ENCODE data around the gene MRPL30.
"Not testable (repeated sequence)": the region's sequence is repeated elsewhere in the genome, so short reads cannot be mapped to it uniquely, and the experiment has no call there.

MRPL30 gene

GRCh38 chr2:99180755-99181623, at the start of gene MRPL30, which contains the start of gene MITD1:
TSS of gene MRPL30 (plus strand) at chr2:99181184. CDS start at chr2:99186204, 5,020 bp downstream.
TSS of gene MITD1 (minus strand) at chr2:99181058. CDS start at chr2:99180981, 77 bp downstream.
- in situ Hi-C loops (cut with MboI; ENCODE audit: low sequenced_read_pairs), result no loop called here

GRCh38 chr2:99135044-99135556, 45.9 kb upstream of the MRPL30 start:
- in situ Hi-C loops (cut with MboI; ENCODE audit: low sequenced_read_pairs), result not testable (repeated sequence)

- in situ Hi-C loops (cut with MboI; ENCODE audit: low sequenced_read_pairs), result no loop called here
These were observed 42.0 kb upstream of the MRPL30 start for GRCh38 chr2:99139003-99139402.

DNA sequence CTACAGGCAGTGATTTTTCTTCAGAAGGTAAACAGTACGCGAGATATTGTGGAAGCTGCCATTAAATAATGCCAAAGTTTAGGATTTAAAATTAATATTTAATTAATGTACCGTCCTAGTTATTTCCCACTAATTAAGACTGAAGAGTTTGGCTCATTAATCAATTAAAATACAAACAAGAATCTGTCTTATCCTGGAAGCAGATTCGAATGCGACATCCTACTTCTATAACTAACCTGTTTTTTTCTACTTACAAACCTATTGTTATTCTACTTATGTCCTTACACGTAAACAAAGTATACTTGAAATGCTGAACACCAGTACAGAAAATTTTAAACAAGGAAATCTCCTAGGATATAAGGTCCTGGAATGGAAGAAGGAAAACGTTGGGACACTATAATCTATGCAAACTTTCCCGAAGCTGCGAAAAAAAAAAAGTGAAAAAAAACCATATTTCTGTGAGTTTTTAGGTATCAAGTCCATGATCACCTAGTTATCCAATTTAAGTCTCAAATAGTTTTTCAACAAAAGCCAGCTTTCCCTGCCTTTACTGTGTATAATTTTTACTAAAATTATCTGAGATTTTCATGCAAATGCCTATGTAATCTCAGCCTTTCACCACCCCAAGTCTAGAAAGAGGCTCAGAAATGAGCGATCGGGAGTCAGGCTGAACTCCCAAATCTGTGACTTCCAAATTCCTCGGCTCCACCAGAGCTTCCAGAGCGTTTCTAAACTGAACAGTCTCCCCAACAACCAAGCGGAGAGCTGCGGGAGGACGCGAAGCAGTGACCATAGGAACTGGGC, 40.7 kb upstream of the MRPL30 start:
- in situ Hi-C loops (cut with MboI; ENCODE audit: low sequenced_read_pairs), result no loop called here

DNA sequence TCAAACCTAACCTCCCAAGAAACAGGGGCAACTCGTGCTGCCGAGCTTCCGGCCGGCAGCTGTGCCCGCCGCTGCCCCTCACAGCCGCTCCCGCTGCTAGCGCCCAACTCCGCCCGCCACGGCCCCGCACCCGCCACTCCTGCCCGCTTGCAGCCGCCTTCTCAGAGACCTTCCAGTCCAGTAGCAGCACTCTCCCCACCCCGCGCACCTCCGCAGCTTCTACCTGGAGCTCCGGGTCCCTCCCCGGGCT, 40.2 kb upstream of the MRPL30 start:
- in situ Hi-C loops (cut with MboI; ENCODE audit: low sequenced_read_pairs), result no loop called here

GRCh38 chr2:99141110-99142108, 39.6 kb upstream of the MRPL30 start, which contains the start of gene C2orf15:
TSS of gene C2orf15 (plus strand) at chr2:99141707. CDS start at chr2:99150559, 8,852 bp downstream.
- in situ Hi-C loops (cut with MboI; ENCODE audit: low sequenced_read_pairs), result no loop called here

DNA sequence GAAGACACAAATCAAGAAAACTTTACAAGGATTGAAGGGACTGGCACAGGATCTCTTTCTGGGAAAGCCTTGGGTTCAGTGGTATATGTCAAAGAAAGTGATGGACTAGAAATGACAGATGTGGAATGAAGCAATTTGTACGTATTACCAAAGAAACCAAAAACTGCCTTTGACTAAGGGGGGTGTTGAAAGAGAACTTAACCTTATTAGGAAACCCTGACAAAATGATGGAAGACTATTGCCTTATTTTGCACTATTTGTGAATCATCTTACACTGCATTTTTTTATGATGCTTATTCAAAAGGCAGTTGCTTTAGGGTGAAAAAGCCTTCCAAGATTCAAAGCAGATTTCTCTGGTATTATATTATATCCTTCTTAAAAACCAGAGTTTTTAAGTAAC, 30.3 kb upstream of the MRPL30 start:
- in situ Hi-C loops (cut with MboI; ENCODE audit: low sequenced_read_pairs), result no loop called here

DNA sequence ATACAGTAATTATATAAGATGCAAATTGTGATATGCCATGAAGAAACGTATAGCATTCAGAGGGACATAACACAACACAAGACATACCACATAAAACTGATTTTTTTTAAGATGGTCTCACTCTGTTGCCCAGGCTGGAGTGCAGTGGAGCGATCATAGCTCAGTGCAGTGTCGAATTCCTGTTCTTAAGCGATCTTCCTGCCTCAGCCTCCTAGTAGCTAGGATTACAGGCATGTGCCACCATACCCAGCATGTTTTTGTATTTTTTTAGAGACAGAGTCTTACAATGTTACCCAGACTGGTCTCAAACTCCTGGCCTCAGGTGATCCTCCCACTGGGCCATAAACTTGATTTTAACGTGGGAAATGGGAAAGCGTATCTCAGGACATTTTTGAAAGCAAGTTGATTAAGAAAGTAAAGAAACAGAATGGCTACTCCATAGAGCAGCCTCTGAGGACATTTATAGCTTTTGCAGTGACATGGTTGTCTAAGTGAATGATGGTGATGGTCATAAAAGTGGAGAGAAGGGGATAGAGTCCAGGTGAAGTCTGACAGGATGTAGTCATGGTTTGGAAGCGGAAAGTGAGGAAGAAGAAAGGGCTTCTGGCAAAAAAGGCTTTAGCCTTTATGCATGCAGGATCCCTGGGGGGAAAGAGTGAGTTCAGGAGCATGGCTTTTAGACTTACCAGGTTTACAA, 28.6 kb upstream of the MRPL30 start:
- in situ Hi-C loops (cut with MboI; ENCODE audit: low sequenced_read_pairs), result no loop called here

DNA sequence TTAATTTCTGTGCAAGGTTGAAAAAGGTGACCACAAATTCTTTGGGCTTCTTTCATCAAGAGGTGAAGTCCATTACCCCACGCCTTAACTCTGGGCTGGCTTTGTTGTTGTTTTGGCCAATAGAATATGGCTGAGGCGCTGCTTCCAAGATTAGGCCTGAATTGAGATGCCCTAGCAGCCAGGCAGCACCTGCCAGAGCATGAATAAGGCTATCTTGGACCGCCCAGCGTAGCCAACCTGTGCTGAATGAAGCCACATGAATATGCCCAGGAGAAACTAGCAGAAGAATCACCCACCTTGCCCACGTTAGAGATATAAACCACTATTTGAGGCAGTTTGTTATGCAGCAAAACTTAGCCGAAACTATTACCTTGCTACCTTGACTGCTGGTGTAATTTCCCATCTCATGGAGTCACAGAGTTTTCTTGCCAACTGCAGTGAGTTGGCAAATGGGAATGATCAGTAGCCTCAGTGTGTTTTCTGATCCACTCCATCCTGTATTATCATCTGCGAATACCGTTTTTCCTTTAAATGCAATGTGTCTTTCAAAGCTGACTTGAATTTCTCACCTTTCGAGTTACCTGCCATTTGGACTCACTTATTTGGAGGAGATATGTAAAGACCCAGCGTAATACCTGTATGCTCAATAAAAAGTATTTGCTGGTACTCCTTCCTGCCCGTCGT, 26.9 kb upstream of the MRPL30 start:
- in situ Hi-C loops (cut with MboI; ENCODE audit: low sequenced_read_pairs), result no loop called here

DNA sequence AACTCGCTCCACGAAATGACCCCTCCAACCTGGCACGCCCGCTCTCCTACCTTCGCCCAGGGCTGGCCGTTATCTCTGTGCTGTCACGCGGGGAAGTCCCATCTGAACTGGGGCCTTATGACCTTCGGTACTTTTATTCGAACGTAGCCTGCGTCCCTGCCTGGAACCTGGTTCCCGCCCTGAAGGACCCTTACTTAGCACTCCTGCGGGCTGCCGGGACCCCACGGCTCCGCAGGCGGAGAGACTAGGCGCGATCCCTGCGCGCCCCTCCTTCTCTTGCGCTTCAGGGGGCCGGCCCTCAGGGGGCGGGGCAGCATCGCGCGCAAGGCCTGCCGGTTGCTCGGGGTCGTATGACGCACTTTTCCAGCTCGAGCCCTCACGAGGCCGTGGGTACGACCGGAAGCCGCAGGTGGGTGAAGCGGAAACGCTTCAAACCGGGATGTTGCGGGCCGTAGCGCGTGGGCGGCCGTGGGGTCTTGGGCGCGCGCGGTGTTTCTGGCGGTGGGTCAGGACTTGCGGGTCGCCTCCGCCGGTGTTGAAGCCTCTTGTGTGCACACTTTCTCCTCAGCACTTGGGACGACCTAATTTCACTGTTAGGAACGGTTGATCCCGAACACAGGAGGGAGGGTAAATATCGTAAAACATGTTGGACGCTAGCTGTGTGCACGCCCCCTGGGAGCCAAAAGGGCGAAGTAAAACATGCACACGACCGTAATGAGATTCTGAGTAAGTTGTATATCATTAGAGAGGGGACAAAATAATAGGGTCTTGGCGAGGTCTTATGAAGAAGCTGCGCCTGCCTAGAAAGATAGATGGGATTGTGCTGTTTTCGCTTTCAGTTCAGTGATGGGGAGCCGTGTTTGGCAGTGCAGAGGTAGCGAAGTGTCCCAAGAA, 26.1 kb upstream of the MRPL30 start, which contains the start of the genes LIPT1 and TSGA10:
TSS of gene LIPT1 (plus strand) at position 325 of the 894 bp plus-strand sequence. CDS start 6,991 bp downstream, outside the sequence.
TSS of gene TSGA10 (minus strand) at position 300 of the 894 bp plus-strand sequence. CDS start 45,503 bp downstream, outside the sequence.
- in situ Hi-C loops (cut with MboI; ENCODE audit: low sequenced_read_pairs), result no loop called here

DNA sequence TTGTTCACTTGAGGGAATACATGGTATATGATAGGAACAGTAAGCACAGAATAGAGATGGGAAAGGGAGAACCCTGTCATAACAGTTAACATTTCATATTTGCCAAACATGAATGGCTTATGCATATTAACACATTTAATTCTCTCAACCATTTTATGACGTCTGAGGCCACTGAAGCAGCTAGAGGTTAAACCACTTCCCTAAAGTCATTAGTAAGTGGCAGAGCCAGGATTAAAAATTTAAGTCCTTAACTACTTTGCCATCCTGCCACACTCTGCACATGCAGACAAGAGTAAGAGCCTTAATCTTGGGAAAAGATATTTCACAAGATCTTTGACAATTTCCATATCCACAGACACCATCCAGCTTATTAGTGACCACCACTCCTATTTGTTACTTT, 24.1 kb upstream of the MRPL30 start:
- in situ Hi-C loops (cut with MboI; ENCODE audit: low sequenced_read_pairs), result no loop called here

GRCh38 chr2:99158599-99158998, 22.4 kb upstream of the MRPL30 start:
- in situ Hi-C loops (cut with MboI; ENCODE audit: low sequenced_read_pairs), result no loop called here

GRCh38 chr2:99159594-99159993, 21.4 kb upstream of the MRPL30 start:
- in situ Hi-C loops (cut with MboI; ENCODE audit: low sequenced_read_pairs), result no loop called here

DNA sequence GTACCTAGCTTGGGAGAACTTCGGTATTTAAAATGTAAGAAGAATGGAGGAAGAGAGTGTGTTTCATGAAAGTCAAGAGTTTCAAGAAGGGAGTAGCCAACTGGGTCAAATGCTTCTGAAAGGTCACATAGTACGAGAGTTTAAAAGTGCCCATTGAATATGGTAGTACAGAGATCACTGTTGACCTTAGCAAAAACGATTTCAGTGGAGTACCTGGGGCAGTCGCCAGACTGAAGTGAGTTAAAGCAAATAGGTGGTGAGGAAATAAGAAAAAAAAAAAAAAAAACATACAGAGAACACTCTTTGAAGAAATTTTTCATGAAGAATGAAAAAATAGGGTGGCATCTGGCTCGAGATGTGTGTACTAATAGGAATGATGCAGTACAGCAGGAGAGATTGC, 14.8 kb upstream of the MRPL30 start:
- in situ Hi-C loops (cut with MboI; ENCODE audit: low sequenced_read_pairs), result no loop called here

DNA sequence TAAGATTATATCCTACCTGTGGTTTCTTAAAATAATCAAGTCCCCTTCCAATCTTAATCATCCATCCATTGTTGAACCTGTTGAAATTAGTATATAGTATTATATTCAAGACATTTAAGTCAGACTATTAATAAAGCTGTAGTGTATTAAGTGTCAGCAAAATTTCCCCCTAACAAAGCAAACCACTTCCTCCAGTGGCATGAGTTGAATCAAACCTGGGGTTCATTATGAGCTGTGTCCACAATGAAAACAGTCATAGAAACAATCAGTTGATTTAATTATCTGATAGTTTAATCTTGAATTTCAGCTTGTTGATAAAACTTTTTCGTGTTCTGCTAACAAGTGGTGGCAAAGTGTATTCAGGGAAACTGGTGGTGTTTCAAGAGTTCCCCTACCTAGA, 11.4 kb upstream of the MRPL30 start:
- in situ Hi-C loops (cut with MboI; ENCODE audit: low sequenced_read_pairs), result no loop called here

GRCh38 chr2:99171377-99172140, 9.4 kb upstream of the MRPL30 start:
- in situ Hi-C loops (cut with MboI; ENCODE audit: low sequenced_read_pairs), result no loop called here

DNA sequence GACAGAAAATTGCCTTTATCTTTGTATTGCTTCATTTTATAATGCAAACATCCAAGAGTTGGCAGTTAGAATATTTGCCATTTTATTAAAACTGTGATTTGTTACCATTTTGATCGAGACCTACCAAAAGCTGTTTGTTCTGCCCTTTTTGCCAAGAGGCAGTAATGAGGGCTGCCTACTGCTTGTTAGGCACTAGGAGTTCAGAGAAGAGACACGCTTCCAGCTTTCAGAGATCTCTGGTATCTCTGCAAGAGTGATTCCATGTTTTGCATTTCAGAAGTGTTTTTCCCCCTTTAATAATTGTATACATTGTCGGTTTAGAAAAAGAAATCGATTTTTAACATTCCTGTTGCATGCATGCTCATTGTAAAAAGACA, 628 bp downstream of the MRPL30 start:
- in situ Hi-C loops (cut with MboI; ENCODE audit: low sequenced_read_pairs), result no loop called here

All from HL-60/S4 (cell line).